GM18909 (cell line): ENCODE measurements around the gene TMC7.
"Not testable (repeated sequence)": the region's sequence is repeated elsewhere in the genome, so short reads cannot be mapped to it uniquely, and the experiment has no call there.

ENCODE experiments used
- ATAC-seq: cut with Tn5 transposase; IDR thresholded peaks from one replicate; pipeline ENCODE4 v1.9.1; 2021; ENCODE audit warnings: mild to moderate bottlenecking; ENCODE audit not compliant: unreplicated experiment, poor library complexity

The TMC7 gene

DNA sequence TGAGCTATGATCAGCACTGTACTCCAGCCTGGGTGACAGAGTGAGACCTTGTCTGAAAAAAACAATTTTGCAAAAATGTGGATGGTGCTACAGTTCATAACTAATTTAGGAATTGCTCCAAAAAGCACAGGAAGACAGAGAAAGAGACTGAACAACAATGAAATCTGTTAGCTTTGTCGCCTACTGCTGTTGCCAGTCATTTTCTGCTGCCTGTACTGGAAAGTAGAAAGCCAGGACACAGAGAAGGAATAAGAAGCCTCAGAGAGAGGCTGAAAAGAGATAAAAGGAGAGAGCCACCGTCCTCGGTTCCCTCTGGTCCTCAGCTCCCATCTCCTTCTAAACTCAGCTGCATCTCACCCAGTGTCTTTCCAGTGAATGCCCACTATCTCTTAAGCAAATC is 8.6 kb upstream of the TMC7 start:
- ATAC-seq: no peak

DNA sequence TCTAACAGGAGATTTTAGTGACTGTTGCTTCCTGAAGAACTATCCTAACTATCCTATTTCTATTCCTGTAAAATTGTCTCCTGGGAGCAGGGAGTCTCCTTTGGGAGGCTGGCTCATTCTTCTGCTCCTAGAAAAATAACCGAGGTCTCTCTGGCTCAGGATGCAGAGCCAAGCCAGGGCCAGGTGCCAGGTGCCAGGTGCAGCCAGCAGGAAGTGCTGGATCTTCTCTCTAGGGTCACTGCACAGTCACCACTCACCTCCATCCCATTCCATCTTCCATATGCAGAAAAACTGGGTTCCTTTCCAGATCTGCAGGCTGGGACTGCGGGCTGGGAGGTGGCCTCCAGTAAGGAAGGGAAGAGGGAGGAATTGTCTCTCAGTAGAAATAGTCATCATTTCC is 3.8 kb upstream of the TMC7 start:
- no peak for ATAC-seq

DNA sequence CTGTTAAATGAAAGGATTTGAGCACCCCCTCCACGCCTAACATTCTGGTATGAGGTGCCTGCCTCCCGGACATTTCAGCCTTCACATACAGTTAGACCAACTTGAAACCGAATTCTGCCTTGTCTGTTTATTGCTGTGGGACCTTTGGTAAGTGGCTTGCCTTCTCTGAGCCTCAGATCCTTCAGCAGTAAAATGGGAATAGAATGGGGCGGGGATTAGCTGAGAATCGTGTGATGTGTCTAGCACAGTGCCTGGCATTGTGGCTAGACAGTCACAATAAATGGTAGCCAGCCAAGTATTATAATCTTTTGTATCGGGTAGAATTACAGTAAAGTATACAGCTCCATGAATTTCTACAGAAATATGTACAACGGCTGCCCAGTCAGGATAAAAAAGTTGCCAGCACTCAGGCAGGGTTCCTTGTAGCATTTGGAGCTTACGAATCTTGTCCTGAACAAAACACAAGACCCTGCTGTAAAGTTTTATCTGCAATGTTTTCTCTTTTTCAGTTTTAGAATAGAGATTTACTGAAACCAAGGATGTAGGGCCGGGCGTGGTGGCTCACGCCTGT is 786 bp downstream of the TMC7 start:
- no peak for ATAC-seq

DNA sequence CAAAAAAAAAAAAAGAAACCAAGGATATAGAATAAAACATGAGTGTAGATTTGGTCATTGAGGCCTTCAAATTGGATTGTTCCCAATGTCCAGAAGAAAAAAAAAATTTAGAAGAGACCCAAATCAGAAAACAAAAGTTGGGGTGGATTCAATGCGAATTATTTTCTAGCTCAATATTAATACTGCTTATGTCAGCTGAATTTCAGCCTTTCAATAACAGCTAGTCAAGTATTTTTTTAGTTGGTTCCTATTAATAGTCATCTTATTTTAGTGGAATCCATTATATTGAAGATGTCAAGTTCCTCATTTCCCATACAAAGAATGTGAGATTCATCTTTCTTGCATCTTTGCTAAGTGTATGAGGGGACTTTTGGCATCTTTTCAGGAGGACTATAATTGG is 1.5 kb downstream of the TMC7 start:
- not testable (repeated sequence) for ATAC-seq

DNA sequence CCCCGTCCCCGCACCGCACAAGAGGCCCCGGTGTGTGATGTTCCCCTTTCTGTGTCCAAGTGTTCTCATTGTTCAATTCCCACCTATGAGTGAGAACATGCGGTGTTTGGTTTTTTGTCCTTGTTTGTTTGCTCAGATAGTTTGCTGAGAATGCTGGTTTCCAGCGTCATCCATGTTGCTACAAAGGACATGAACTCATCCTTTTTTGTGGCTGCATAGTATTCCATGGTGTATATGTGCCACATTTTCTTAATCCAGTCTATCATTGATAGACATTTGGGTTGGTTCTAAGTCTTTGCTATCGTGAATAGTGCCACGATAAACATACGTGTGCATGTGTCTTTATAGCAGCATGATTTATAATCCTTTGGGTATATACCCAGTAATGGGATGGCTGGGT is 8.0 kb downstream of the TMC7 start:
- ATAC-seq: not testable (repeated sequence)

DNA sequence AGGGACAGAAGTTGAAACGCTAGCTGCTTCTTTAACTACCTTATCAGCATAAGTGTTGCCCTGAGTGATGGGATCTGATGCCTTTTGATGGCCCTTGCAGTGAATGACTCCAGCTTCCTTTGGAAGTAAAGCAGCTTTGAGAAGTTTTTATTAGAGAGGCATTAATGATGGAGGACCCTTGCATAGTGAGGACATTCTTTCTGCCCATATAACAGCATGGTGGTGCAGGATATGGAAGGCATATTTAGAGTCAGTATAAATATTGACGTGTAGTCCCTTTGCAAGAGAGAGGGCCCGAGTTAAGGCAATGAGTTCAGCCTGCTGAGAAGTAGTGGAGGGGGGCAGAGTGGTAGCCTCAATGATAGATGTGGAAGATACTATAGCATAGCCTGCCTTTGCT is 9.8 kb downstream of the TMC7 start:
- ATAC-seq: not testable (repeated sequence)

DNA sequence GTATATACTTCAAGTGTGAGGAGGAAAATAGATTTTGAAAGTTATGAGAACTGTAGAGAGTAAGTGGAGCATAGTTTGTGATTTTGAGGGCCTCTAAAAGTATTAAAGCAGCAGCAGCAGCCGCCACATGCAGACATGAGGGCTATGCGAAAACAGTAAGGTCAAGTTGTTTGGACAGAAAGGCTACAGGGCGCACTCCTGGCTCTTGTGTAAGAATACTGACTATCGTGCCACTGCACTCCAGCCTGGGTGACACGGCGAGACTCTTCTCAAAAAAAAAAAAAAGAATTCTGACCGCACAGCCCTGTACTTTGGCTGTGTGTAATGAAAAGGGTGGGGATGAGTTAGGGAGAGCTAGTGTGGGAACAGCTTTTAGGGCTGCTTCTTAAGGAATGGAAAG is 10.4 kb downstream of the TMC7 start:
- not testable (repeated sequence) for ATAC-seq

DNA sequence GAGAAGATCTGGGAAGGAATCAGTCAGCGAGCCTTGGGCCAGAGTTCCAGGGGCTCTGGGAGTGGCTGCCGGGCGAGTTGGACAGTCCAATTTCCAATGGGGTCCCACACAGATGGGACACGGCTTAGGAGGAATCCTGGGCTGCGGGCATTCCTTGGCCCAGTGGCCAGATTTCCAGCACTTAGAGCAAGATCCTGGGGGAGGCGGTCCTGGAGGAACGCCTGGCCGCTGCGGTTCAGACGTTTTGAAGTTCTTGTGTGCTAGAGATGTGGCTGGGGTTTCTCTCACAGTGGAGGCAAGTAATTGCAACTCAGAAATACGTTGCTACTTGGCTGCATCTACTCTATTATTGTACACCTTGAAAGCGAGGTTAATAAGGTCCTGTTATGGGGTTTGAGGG is 11.7 kb downstream of the TMC7 start:
- ATAC-seq: not testable (repeated sequence)

DNA sequence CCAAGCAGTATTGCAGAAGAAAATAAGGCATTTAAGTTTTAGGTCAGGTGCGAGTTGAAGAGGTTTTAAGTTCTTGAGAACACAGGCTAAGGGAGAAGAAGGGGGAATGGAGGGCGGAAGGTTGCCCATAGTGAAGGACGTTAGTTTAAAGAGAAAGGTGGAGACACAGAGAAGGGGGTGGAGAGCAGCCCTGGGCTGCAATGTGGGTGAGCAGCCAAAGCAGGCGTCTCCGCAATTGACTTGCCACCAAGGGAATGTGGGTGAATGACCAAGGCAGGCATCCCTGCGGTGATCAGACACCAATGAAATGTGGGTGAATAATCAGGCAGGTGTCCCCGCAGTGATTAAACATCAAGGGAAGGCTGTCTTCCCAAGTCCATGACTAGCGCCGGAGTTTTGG is 12.8 kb downstream of the TMC7 start:
- not testable (repeated sequence) for ATAC-seq

DNA sequence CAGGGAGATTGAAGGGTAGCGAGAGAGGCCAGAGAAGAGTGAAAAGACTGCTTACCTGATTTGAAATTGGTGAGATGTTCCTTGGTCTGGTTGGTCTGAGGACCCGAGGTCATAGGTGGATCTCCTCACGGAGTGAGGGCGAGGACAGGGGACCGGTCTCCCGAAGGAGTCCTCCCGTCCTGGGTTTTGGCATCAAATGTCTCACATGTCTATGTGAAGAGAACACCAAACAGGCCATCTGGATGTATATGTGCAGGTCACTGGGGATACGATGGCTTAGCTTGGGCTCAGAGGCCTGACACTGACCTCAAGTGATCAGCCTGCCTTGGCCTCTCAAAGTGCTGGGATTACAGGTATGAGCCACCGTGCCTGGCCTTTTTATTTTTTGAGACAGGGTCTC is 13.3 kb downstream of the TMC7 start:
- not testable (repeated sequence) for ATAC-seq

DNA sequence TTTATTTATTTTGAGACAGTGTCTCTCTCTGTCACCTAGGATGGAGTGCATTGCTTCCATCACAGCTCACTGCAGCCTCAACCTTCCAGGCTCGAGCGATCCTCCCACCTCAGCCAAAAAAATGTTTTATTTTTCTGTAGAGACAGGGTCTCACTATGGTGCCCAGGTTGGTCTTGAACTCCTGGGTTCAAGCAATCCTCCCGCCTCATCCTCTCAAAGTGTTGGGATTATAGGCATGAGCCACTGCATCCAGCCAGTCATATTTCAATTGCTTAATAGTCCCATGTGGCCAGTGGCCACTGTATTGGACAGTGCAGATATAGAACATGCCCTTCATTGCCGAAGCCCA is 15.3 kb downstream of the TMC7 start:
- ATAC-seq: no peak

DNA sequence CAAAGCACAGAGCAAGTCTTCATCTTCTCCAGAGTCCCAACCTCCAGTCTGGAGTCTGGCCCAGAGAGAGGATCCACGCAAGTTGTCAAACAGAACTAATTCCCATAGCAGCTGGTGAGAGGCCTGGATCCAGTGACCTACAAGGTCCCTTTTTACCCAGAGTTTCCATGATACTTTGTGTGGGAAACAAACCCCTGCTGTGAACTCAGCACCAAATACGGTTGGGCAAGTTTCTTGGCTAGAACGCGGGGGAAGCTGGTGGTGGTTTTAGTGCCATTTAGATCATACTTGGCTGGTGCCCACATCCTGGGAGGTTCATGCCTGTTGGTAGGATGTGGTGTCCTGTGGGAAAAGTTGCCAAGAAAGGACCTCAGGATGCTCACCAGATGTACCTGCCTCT is 18.1 kb downstream of the TMC7 start:
- no peak for ATAC-seq

DNA sequence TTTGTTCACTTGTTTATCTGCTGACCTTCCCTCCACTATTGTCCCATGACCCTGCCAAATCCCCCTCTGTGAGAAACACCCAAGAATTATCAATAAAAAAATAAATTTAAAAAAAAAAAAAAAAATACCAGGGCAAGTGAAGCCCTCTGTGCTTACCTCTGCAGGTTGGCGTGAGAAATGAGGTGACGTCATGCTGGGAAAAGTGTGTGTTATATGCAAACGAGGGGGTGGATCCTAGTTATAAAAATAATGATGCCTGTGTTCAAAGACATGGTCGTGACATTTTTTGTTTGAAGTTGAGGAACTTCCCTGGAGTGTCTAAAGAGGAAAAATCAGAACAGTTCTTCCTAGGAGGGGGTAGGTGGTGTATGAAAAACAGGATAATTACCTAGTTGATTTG is 20.2 kb downstream of the TMC7 start:
- no peak for ATAC-seq

DNA sequence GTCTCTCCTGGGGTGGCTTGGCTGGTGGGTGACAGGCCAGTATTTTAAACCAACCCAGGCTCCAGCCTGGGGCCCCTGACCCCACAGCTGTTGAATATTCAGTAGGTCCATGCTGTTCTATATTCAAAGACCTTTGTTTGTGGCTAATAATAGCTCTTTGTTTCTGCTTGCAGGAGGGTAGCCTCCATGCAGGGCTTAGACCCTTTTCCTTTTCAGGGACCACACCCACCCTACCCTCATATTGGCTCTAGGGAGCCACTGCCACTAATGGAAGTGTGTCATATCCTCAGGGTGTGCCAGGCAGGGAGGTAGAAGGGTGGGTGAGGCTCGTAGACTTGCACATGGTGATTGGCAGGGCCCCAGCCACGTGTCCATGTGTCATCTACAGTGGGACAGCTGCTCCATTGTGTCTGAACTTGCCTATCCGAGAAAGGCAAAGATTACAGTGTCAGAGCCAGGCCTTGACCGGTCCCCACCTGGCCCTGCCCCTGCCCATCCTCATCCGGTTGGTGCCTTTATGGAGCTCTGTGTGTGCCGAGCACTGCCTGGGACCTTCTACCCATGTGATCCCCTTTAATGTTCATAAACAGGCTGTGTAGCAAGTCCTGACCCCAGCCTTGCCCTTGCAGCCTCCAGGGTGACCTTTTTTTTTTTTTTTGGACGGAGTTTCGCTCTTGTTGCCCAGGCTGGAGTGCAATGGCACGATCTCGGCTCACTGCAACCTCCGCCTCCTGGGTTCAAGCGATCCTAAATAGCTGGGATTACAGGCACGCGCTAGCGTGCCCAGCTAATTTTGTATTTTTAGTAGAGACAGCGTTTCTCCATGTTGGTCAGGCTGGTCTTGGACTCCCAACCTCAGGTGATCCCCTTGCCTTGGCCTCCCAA is 22.1 kb downstream of the TMC7 start:
- no peak for ATAC-seq

DNA sequence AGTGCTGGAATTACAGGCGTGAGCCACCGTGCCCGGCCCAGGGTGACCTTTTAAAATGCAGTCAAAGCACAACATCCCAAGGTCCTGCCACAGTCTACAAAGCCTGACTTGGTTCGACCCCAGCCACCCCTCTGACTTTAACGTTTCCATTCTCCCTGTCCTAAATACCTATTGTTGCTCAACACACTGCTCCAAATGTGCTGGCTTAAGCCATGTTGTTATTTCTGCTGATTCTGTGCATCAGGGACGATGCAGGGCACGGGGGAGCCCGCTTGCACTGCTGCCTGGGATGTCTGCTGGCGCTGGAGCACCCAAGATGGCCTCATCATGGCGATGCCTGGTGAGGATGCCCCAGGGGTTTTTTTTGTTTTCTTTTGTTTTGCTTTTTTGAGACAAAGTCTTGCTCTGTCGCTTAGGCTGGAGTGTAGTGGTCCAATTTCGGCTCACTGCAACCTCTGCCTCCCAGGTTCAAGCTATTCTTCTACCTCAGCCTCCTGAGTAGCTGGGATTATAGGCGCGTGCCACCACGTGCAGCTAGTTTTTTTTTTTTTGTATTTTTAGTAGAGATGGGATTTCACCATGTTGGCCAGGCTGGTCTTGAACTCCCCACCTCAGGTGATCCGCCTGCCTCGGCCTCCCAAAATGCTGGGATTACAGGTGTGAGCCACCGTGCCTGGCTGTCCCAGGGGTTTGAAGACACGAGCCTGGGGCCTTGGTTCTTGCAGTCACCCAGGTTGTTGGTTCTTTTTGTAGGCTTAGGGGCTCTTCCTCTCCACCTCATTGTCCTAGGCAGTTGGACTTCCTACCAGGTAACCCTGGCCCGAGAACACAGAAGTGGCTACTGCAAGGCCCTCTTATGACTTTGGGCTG is 22.9 kb downstream of the TMC7 start:
- ATAC-seq: no peak

DNA sequence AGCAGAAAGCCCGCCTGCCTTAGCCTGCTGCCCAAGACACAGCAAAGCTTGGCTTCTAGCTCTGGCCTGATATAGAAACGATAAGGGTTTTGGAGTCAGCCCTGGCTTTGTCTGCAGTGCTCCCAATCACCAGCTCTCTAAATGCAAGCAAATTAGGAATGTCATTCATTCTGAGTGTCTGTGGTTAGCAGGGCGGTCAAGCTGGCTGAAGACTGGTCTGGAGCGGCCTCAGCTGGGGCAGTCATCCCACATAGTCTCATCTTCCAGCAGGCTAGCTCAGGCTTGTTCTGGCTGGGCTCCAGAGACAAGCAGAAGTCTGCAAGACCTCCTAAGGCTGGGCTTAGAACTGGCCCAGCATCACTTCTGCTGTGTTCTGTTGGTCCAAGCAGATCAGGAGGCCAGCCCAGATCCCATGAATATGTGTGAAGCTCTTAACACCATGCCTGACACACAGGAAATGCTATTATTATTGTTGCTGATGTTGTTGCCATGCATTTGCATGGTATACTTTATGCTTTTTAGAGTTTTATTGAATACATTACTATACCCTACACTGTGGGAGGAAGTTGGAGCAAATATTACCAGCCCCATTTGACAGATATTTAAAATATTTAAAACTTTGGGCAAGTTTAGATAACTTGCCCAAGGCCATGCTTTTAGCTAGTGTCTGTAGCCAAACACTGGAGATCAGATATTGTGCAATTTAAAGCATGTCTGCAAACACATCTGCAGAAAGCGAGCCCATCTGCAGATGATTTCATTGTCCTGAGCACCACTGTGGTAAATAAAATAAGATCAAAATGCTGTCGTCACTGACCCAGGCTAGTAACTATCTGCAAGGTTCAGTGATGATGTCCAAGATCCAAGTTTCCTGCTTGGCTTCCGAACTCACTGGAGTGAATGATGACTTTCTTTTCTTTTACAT is 24.8 kb downstream of the TMC7 start:
- no peak for ATAC-seq

DNA sequence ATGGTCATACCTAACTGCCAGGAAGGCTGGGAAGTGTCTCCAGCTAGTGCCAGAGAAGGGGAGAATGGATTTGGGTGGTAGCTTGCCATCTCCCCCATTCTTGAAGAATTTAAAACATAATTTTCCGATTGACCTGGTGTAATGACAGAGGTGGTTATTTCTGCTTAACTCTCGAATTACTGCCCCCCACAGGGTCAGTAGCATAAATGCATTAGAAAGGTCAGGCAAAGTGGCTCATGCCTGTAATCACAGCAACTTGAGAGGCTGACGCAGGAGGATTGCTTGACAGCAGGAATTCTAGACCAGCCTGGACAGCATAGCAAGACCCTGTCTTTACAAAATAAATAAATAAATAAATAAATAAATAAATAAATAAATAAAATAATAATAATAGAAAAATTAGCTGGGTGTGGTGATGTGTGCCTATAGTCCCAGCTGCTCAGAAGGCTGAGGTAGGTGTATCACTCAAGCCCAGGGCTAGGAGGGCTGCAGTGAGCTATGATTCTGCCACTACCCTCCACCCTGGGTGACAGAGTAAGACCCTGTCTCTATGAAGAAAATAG is 27.5 kb downstream of the TMC7 start:
- ATAC-seq: no peak

DNA sequence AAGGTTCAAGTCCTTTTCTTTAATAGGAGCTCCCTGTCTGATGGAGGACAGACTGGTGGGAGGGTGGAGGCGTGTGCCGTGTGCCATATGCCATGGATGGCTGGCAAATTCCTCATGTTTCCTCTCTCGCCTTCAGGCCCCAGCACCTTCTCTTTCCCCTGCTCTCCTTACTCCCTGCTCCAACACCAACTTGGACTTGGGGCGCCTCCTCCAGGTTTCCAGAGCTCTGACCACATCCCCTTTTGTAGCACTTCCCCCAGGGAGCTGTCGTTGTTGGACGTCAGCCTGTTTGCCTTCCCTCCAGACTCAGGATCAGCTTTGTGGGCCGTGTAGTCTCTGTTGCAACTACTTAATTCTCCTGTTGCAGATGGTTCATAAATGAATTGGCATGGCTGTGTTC is 30.7 kb downstream of the TMC7 start:
- no peak for ATAC-seq

DNA sequence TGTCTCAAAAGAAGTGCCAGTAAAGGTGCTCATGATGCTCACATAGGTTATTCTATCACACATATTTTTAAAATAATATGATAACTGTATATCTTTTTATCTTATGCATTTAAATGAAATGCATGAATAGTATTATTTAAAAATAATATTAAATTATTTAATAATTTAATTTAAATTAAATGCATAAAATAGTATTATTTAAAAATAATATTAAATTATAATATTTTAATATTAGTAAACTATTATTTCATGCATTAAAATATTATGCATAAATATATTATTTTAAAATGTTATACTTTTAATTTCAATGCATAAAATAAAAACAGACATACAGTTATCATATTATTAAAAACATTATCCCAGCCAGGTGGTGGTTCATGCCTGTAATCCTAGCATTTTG is 33.4 kb downstream of the TMC7 start:
- no peak for ATAC-seq

DNA sequence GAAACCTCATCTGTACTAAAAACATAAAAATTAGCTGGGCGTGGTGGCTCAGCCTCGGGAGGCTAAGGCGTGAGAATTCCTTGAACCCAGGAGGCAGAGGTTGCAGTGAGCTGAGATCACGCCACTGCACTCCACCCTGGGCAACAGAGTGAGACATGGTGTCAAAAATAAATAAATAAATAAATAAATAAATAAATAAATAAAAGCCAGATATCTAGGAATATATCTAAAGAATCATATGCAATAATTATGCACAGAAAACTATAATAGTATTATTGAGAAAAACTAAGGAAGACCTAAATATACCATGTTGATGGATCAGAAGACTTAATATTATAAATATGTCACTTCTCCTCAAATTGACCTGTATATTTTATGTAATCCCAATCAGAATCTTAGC is 37.0 kb downstream of the TMC7 start:
- no peak for ATAC-seq
